IgD-negative memory B cell (primary cell): ENCODE results near the gene AP3S1. TPM values are rescaled to one million over a fixed set of nuclear protein-coding genes. Genes with fewer than 3 reads are reported as not detected.
"Not testable (repeated sequence)": the region's sequence is repeated elsewhere in the genome, so short reads cannot be mapped to it uniquely, and the experiment has no call there.

Source experiments
- H3K27ac Mint-ChIP-seq, 3 donors: one replicate each; pipeline ENCODE4 v1.8.0; 2020 to 2022; ENCODE audit warnings: mild to moderate bottlenecking in 3 of 3, mixed read lengths in 3 of 3, moderate library complexity in 1 of 3
- H3K27me3 Mint-ChIP-seq: one replicate; pipeline ENCODE4 v1.8.0; 2021; ENCODE audit warnings: mixed read lengths
- H3K36me3 Mint-ChIP-seq: one replicate; pipeline ENCODE4 v1.8.0; 2020; ENCODE audit warnings: mild to moderate bottlenecking, mixed read lengths
- H3K4me1 Mint-ChIP-seq, 3 donors: one replicate each; pipeline ENCODE4 v1.8.0; 2020 to 2022; ENCODE audit warnings: mixed read lengths in 3 of 3, mild to moderate bottlenecking in 1 of 3
- H3K4me3 Mint-ChIP-seq, 4 donors: one replicate each; pipeline ENCODE4 v1.8.0; 2020 to 2022; ENCODE audit warnings: mild to moderate bottlenecking in 4 of 4, mixed read lengths in 4 of 4, moderate library complexity in 3 of 4
- H3K9me3 Mint-ChIP-seq, 3 donors: one replicate each; pipeline ENCODE4 v1.8.0; 2020 to 2021; ENCODE audit warnings: mixed read lengths in 3 of 3, mild to moderate bottlenecking in 1 of 3
- polyA plus RNA-seq: library from polyadenylated mRNA; unstranded; fragments of 300-500 nt; fragmentation: Illumina TruSeq; gene quantifications from one replicate; pipeline ENCODE4 v1.2.3, GENCODE V29; 2021

Gene AP3S1
- polyA plus RNA-seq, 1 donor from 2014 or later: 87.5 TPM

- Mint-ChIP-seq H3K9me3 (peaks cover 0 to 2% (median 0%) of the 10 kb centered on the region in 3 donors), H3K4me3 (peak overlapping the region; percentile 15 to 86 (median 76)), H3K27me3 (peaks cover 40% of the 10 kb centered on the region), H3K36me3 (no peaks in the 10 kb centered on the region), H3K4me1 (peaks cover 11 to 16% (median 13%) of the 10 kb centered on the region in 3 donors), H3K27ac (no peak overlapping the region)
These were observed 26.6 kb upstream of the AP3S1 start for GRCh38 chr5:115815006-115815692.

- peak overlapping the region; percentile 73 to 86 (median 84) for H3K4me3 Mint-ChIP-seq
- peaks cover 40% of the 10 kb centered on the region for H3K27me3 Mint-ChIP-seq
- no peak overlapping the region for H3K27ac Mint-ChIP-seq
- H3K9me3 Mint-ChIP-seq: peaks cover 0 to 2% (median 0%) of the 10 kb centered on the region in 3 donors
- peaks cover 11 to 16% (median 13%) of the 10 kb centered on the region in 3 donors for H3K4me1 Mint-ChIP-seq
- no peaks in the 10 kb centered on the region for H3K36me3 Mint-ChIP-seq
These were observed 26.0 kb upstream of the AP3S1 start for GRCh38 chr5:115815693-115816225.

- Mint-ChIP-seq H3K36me3 (no peaks in the 10 kb centered on the region), H3K4me1 (peaks cover 11 to 16% (median 13%) of the 10 kb centered on the region in 3 donors), H3K27me3 (peaks cover 40% of the 10 kb centered on the region), H3K9me3 (peaks cover 0 to 2% (median 0%) of the 10 kb centered on the region in 3 donors), H3K27ac (no peak within 1 kb of the TSS), H3K4me3 (peak within 1 kb of the TSS; percentile 73 to 86 (median 84))
These were observed 25.3 kb upstream of the AP3S1 start, which contains the start of gene CDO1 for GRCh38 chr5:115816226-115817081. CDO1 (minus strand) TSS chr5:115816659; CDS start chr5:115816397, 262 bp downstream.

GRCh38 chr5:115817386-115817785, 24.3 kb upstream of the AP3S1 start:
- no peak overlapping the region for H3K27ac Mint-ChIP-seq
- no peaks in the 10 kb centered on the region for H3K36me3 Mint-ChIP-seq
- peaks cover 37% of the 10 kb centered on the region for H3K27me3 Mint-ChIP-seq
- H3K4me3 Mint-ChIP-seq: no peak overlapping the region
- H3K9me3 Mint-ChIP-seq: peaks cover 0 to 2% (median 2%) of the 10 kb centered on the region in 3 donors
- peaks cover 11 to 16% (median 13%) of the 10 kb centered on the region in 3 donors for H3K4me1 Mint-ChIP-seq

GRCh38 chr5:115818821-115819220, 22.9 kb upstream of the AP3S1 start:
- no peak overlapping the region for H3K4me3 Mint-ChIP-seq
- H3K4me1 Mint-ChIP-seq: peaks cover 11 to 16% (median 13%) of the 10 kb centered on the region in 3 donors
- peaks cover 0 to 8% (median 4%) of the 10 kb centered on the region in 3 donors for H3K9me3 Mint-ChIP-seq
- H3K27ac Mint-ChIP-seq: no peak overlapping the region
- peaks cover 28% of the 10 kb centered on the region for H3K27me3 Mint-ChIP-seq
- no peaks in the 10 kb centered on the region for H3K36me3 Mint-ChIP-seq

GRCh38 chr5:115820846-115821245, 20.9 kb upstream of the AP3S1 start:
- Mint-ChIP-seq H3K4me3 (peak overlapping the region in 1 of 4 donors; percentile 6), H3K9me3 (peaks cover 4 to 17% (median 7%) of the 10 kb centered on the region in 3 donors), H3K4me1 (peaks cover 0 to 7% (median 4%) of the 10 kb centered on the region in 3 donors), H3K36me3 (no peaks in the 10 kb centered on the region), H3K27me3 (peaks cover 9% of the 10 kb centered on the region), H3K27ac (no peak overlapping the region)

- Mint-ChIP-seq H3K9me3 (peaks cover 4 to 18% (median 12%) of the 10 kb centered on the region in 3 donors), H3K36me3 (peaks cover 13% of the 10 kb centered on the region)
- not testable (repeated sequence) for H3K27ac Mint-ChIP-seq, H3K27me3 Mint-ChIP-seq, H3K4me1 Mint-ChIP-seq, H3K4me3 Mint-ChIP-seq
These were observed 16.8 kb upstream of the AP3S1 start for GRCh38 chr5:115824983-115825382.

- H3K36me3 Mint-ChIP-seq: peaks cover 13% of the 10 kb centered on the region
- peak overlapping the region in 1 of 3 donors; percentile 65 for H3K27ac Mint-ChIP-seq
- H3K4me1 Mint-ChIP-seq: peaks cover 0 to 4% (median under 1%) of the 10 kb centered on the region in 3 donors
- no peaks in the 10 kb centered on the region for H3K27me3 Mint-ChIP-seq
- no peak overlapping the region for H3K4me3 Mint-ChIP-seq
- H3K9me3 Mint-ChIP-seq: peaks cover 4 to 18% (median 12%) of the 10 kb centered on the region in 3 donors
These were observed 15.8 kb upstream of the AP3S1 start for GRCh38 chr5:115825948-115826347.

- H3K27me3 Mint-ChIP-seq: no peaks in the 10 kb centered on the region
- H3K9me3 Mint-ChIP-seq: peaks cover 0 to 7% (median 5%) of the 10 kb centered on the region in 3 donors
- peaks cover 2 to 8% (median 5%) of the 10 kb centered on the region in 3 donors for H3K4me1 Mint-ChIP-seq
- no peak overlapping the region for H3K4me3 Mint-ChIP-seq
- H3K27ac Mint-ChIP-seq: no peak overlapping the region
- peaks cover 13% of the 10 kb centered on the region for H3K36me3 Mint-ChIP-seq
These were observed 11.8 kb upstream of the AP3S1 start for GRCh38 chr5:115829913-115830312.

- Mint-ChIP-seq H3K4me3 (no peak overlapping the region), H3K27ac (no peak overlapping the region), H3K36me3 (peaks cover 15% of the 10 kb centered on the region), H3K9me3 (peaks cover 0 to 3% (median 3%) of the 10 kb centered on the region in 3 donors), H3K4me1 (peaks cover 2 to 7% (median 5%) of the 10 kb centered on the region in 3 donors), H3K27me3 (no peaks in the 10 kb centered on the region)
These were observed 10.5 kb upstream of the AP3S1 start for GRCh38 chr5:115831163-115831768.

GRCh38 chr5:115835481-115835880, 6.3 kb upstream of the AP3S1 start:
- Mint-ChIP-seq H3K4me1 (peaks cover 20 to 25% (median 23%) of the 10 kb centered on the region in 3 donors), H3K36me3 (peaks cover 4% of the 10 kb centered on the region), H3K27ac (peak overlapping the region in 1 of 3 donors; percentile 59), H3K9me3 (no peaks in the 10 kb centered on the region), H3K27me3 (no peaks in the 10 kb centered on the region), H3K4me3 (peak overlapping the region in 1 of 4 donors; percentile 33)

- H3K4me3 Mint-ChIP-seq: peak overlapping the region; percentile 34 to 99 (median 92)
- peaks cover 30 to 38% (median 34%) of the 10 kb centered on the region in 3 donors for H3K4me1 Mint-ChIP-seq
- H3K27me3 Mint-ChIP-seq: no peaks in the 10 kb centered on the region
- peaks cover 4% of the 10 kb centered on the region for H3K36me3 Mint-ChIP-seq
- H3K9me3 Mint-ChIP-seq: no peaks in the 10 kb centered on the region
- peak overlapping the region; percentile 47 to 98 (median 73) for H3K27ac Mint-ChIP-seq
These were observed 2.7 kb upstream of the AP3S1 start for GRCh38 chr5:115838885-115839518.

GRCh38 chr5:115840873-115841272, 862 bp upstream of the AP3S1 start:
- peak overlapping the region; percentile 98 to 100 (median 99) for H3K4me3 Mint-ChIP-seq
- H3K27me3 Mint-ChIP-seq: no peaks in the 10 kb centered on the region
- peaks cover 44 to 52% (median 47%) of the 10 kb centered on the region in 3 donors for H3K4me1 Mint-ChIP-seq
- no peaks in the 10 kb centered on the region for H3K9me3 Mint-ChIP-seq
- H3K27ac Mint-ChIP-seq: peak overlapping the region; percentile 98 to 100 (median 99)
- H3K36me3 Mint-ChIP-seq: peaks cover 2% of the 10 kb centered on the region
